Measurements from ENCODE around the gene TRPV3.
A peak's percentile ranks its signal among the peaks of the same experiment; 100 is the strongest.
"Not testable (repeated sequence)": the region's sequence is repeated elsewhere in the genome, so short reads cannot be mapped to it uniquely, and the experiment has no call there.

The TRPV3 gene

GRCh38 chr17:3557768-3558583, at the start of gene TRPV3:
Gene TRPV3 (minus strand): TSS chr17:3557812. CDS start chr17:3554850, 2,962 bp downstream.
- no peak for DNase-seq (ENCODE audit: low spot score)

- no peak for DNase-seq (ENCODE audit: low spot score)
These were observed 46.3 kb upstream of the TRPV3 start for GRCh38 chr17:3603870-3604259.

- peak; percentile 39 for DNase-seq (ENCODE audit: low spot score)
These were observed 45.7 kb upstream of the TRPV3 start for GRCh38 chr17:3603119-3603869.

- peak; percentile 26 for DNase-seq (ENCODE audit: low spot score)
These were observed 44.9 kb upstream of the TRPV3 start for GRCh38 chr17:3602499-3602898.

GRCh38 chr17:3600529-3601205, 43.1 kb upstream of the TRPV3 start:
- DNase-seq (ENCODE audit: low spot score) = no peak

GRCh38 chr17:3598078-3598477, 40.5 kb upstream of the TRPV3 start:
- DNase-seq (ENCODE audit: low spot score) = no peak

- DNase-seq (ENCODE audit: low spot score) = no peak
These were observed 39.3 kb upstream of the TRPV3 start for GRCh38 chr17:3596804-3597464.

- DNase-seq (ENCODE audit: low spot score) = no peak
These were observed 37.4 kb upstream of the TRPV3 start for GRCh38 chr17:3594976-3595375.

- DNase-seq (ENCODE audit: low spot score) = no peak
These were observed 36.6 kb upstream of the TRPV3 start for GRCh38 chr17:3594051-3594800.

- no peak for DNase-seq (ENCODE audit: low spot score)
These were observed 35.8 kb upstream of the TRPV3 start for GRCh38 chr17:3593384-3593783.

GRCh38 chr17:3592216-3592860, 34.7 kb upstream of the TRPV3 start:
- no peak for DNase-seq (ENCODE audit: low spot score)

- no peak for DNase-seq (ENCODE audit: low spot score)
These were observed 33.2 kb upstream of the TRPV3 start for GRCh38 chr17:3590768-3591167.

- no peak for DNase-seq (ENCODE audit: low spot score)
These were observed 32.6 kb upstream of the TRPV3 start for GRCh38 chr17:3590231-3590630.

- no peak for DNase-seq (ENCODE audit: low spot score)
These were observed 32.2 kb upstream of the TRPV3 start for GRCh38 chr17:3589784-3590183.

- no peak for DNase-seq (ENCODE audit: low spot score)
These were observed 28.2 kb upstream of the TRPV3 start for GRCh38 chr17:3585826-3586225.

GRCh38 chr17:3583456-3583855, 25.8 kb upstream of the TRPV3 start:
- DNase-seq (ENCODE audit: low spot score) = no peak

- DNase-seq (ENCODE audit: low spot score) = no peak
These were observed 25.3 kb upstream of the TRPV3 start for GRCh38 chr17:3582915-3583314.

- DNase-seq (ENCODE audit: low spot score) = not testable (repeated sequence)
These were observed 21.1 kb upstream of the TRPV3 start for GRCh38 chr17:3578667-3579066.

GRCh38 chr17:3576970-3577369, 19.4 kb upstream of the TRPV3 start:
- no peak for DNase-seq (ENCODE audit: low spot score)

- no peak for DNase-seq (ENCODE audit: low spot score)
These were observed 17.9 kb upstream of the TRPV3 start for GRCh38 chr17:3575511-3575910.

- no peak for DNase-seq (ENCODE audit: low spot score)
These were observed 16.6 kb upstream of the TRPV3 start for GRCh38 chr17:3574231-3574630.

Data from kidney capillary endothelial cell (primary cell).